HG03571 (cell line): ENCODE data around the gene TCAP.

ENCODE experiments used
- ATAC-seq: cut with Tn5 transposase; IDR thresholded peaks from one replicate; pipeline ENCODE4 v1.9.1; 2021; ENCODE audit not compliant: unreplicated experiment

Gene TCAP

GRCh38 chr17:39648616-39649366 lies 16.4 kb upstream of the TCAP start:
- ATAC-seq, result no peak

DNA sequence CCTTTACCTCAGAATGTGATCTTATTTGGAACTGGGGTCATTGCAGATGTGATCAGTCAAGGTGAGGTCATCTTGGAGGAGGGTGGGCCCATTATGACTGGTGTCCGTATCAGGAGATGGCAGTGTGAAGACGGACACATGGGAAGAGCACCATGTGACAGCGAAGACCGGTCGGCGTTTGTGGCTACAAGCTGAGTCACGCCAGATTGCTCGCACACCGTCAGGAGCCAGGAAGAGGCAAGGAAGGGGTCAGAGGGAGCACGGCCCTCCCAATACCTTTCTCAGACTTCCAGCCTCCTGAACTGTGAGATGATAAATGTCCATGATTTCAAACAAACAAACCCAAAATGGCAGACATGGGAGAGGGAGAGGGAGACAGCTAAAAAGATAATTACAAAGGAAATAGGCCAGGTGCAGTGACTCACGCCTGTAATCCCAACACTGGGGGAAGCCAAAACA lies 15.0 kb upstream of the TCAP start:
- ATAC-seq, result no peak

GRCh38 chr17:39651923-39652586 lies 13.1 kb upstream of the TCAP start:
- no peak for ATAC-seq

- no peak for ATAC-seq
Observed at GRCh38 chr17:39652587-39653315, 12.4 kb upstream of the TCAP start.

GRCh38 chr17:39653316-39653661 lies 11.9 kb upstream of the TCAP start:
- ATAC-seq, result no peak

DNA sequence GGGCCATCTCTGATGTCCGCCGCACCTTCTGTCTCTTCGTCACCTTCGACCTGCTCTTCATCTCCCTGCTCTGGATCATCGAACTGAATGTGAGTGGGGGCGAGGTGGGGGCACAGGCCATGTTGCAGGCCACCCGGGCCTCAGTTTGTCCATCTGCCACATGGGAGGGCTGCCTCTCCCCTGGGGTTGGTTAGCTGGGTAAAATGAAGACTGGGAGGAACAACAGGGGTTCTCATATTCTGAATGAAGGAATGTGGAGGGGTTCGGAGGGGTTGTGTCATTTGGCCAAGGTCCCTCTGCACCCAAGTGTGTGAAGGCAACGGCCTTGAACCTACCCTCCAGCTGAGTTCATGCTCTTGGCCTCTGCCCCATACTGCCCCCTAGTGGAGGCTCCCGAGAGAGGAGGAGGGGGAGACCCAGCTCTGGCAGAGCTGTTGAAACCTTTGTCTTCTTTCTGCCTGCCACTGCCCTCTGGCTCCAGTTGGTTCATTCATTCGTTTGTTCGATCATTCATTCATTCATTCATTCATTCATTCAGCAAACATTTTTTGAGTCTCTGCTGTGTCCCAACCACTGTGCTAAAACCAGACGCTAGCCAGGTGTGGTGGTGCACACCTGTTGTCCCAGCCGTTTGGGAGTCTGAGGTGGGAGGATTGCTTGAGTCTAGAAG lies 11.4 kb upstream of the TCAP start:
- ATAC-seq, result no peak

- no peak for ATAC-seq
Observed at GRCh38 chr17:39655105-39655504, 10.0 kb upstream of the TCAP start.

DNA sequence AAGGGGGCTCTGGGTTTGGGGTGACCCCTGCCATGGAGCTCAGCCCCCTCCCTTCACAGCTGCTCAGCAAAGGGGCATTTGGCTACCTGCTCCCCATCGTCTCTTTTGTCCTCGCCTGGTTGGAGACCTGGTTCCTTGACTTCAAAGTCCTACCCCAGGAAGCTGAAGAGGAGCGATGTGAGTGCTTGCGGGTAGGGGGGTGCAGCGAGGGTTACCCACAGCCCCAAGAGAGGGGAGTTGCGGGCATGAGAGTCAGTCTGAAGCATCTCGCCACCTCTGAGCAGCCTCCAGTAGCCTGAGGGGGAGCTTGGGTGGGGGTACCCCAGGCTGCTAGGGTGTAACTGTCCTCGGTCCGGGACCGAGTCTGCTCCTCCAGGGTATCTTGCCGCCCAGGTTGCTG lies 6.8 kb upstream of the TCAP start:
- ATAC-seq, result no peak

GRCh38 chr17:39658760-39659159 lies 6.4 kb upstream of the TCAP start:
- no peak for ATAC-seq

- ATAC-seq, result no peak
Observed at GRCh38 chr17:39659279-39660010, 5.7 kb upstream of the TCAP start.

- ATAC-seq, result no peak
Observed at GRCh38 chr17:39660011-39660360, 5.2 kb upstream of the TCAP start.

GRCh38 chr17:39660397-39661385 lies 4.5 kb upstream of the TCAP start:
- ATAC-seq, result no peak

DNA sequence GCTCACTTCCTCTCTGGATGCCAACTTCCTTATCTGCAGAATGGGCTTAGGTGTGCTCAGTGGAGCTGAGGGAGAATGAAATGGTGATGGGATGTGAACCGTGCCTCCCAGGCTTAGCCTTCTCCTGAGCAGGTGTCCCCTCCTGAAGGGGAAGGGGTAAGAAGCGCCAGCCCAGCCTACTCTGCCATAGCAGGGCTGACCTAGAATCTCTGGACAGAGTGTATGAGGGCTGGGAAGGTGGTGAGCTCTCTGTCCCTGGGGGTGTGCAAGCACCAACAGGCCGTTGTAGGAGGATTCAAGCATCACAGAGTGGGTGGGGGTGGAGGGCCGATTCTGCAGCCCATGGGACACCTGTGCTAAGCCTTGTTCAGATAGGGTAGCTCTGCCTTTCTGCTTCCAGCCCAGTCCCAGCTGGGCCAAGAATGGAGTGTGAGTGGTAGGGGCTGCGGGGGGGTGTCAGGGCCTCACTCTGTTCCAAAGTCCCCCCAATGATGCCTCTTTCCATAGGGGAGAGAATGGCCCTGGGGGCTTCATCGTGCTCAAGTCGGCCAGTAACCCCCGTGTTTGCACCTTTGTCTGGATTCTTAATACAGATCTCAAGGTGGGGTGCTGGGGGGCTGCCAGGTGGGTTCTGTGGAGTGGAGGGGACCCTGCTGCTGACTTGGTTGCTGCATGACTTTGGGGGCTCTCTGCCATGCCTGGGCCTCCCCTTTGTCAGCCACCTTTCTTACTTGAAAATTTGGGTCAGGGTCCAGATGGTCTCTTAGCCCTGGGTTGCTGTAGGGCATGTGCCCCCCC lies 3.2 kb upstream of the TCAP start:
- no peak for ATAC-seq

DNA sequence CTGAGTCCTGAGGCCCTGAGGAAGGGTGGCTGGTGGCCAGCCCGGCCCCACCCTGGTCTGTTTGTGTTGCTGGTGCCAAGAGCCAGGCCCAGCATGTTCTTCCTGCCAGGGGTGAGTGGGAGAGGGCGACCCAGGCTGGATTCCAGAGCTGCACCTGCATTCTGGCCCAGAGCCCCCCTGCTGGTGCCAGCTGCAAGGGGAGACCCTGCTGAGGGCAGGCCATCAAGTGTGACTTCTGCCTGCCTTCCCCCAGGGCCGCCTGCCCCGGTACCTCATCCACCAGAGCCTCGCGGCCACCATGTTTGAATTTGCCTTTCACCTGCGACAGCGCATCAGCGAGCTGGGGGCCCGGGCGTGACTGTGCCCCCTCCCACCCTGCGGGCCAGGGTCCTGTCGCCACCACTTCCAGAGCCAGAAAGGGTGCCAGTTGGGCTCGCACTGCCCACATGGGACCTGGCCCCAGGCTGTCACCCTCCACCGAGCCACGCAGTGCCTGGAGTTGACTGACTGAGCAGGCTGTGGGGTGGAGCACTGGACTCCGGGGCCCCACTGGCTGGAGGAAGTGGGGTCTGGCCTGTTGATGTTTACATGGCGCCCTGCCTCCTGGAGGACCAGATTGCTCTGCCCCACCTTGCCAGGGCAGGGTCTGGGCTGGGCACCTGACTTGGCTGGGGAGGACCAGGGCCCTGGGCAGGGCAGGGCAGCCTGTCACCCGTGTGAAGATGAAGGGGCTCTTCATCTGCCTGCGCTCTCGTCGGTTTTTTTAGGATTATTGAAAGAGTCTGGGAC lies 2.4 kb upstream of the TCAP start:
- ATAC-seq, result no peak

- no peak for ATAC-seq
Observed at GRCh38 chr17:39663340-39663687, 1.8 kb upstream of the TCAP start.

- ATAC-seq, result no peak
Observed at GRCh38 chr17:39663688-39664580, 1.2 kb upstream of the TCAP start.

GRCh38 chr17:39665642-39666224 lies 584 bp downstream of the TCAP start:
- no peak for ATAC-seq
